Right lobe of liver (tissue), 4 donors: ENCODE data around the gene EIF4A2.

ENCODE experiments used
- POLR2A ChIP-seq: fragments of 450-650 bp; IDR thresholded peaks from one replicate; pipeline ENCODE4 v1.6.1; 2017; ENCODE audit warnings: antibody characterized with exemption, mild to moderate bottlenecking
- TF ChIP-seq, protein P1 (sequence below), 4 donors: fragments of 200-600 bp in 3 of 4; fragments of 450-650 bp in 1 of 4; IDR thresholded peaks; one replicate each; pipeline versions ENCODE4 v1.5.1 to v1.8.0; 2016 to 2022; ENCODE audit warnings: antibody characterized with exemption in 4 of 4, mild to moderate bottlenecking in 2 of 4
- donor health status: DM: no; HTN: no; CAD: no.
- donor health status: DM: no; HTN: no; CAD: no.
- donor health status: DM: no; HTN: yes; CAD: no.

DNA sequence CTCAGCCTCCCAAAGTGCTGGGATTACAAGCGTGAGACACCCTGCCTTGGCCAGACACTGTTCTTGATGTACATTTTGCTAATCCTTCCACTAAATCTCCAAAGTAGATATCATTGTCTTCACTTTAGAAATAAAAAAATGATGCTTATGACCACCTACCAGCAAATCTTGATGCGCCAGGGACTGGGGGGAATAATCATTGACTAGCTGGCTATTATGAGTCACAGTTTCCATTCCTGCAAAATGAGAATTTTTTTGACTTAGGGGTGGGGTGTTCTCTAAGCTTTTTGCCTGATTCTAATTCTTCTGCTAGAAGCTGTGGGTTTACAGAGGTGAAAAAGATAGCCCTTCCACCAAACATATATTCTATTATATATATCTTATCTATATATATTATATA is 40.0 kb downstream of the EIF4A2 start:
- TF ChIP-seq, protein P1, sequence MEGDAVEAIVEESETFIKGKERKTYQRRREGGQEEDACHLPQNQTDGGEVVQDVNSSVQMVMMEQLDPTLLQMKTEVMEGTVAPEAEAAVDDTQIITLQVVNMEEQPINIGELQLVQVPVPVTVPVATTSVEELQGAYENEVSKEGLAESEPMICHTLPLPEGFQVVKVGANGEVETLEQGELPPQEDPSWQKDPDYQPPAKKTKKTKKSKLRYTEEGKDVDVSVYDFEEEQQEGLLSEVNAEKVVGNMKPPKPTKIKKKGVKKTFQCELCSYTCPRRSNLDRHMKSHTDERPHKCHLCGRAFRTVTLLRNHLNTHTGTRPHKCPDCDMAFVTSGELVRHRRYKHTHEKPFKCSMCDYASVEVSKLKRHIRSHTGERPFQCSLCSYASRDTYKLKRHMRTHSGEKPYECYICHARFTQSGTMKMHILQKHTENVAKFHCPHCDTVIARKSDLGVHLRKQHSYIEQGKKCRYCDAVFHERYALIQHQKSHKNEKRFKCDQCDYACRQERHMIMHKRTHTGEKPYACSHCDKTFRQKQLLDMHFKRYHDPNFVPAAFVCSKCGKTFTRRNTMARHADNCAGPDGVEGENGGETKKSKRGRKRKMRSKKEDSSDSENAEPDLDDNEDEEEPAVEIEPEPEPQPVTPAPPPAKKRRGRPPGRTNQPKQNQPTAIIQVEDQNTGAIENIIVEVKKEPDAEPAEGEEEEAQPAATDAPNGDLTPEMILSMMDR (IDR thresholded peaks at IDR 0.05): no peak
- TF ChIP-seq POLR2A: no peak
